Measurements from ENCODE around the gene IGSF21. TPM values are rescaled to one million over a fixed set of nuclear protein-coding genes. Genes with fewer than 3 reads are reported as not detected.

The IGSF21 gene
- total RNA-seq, 1 donor from 2014 or later = 0.89 TPM

GRCh38 chr1:18324246-18324645 lies 216.6 kb downstream of the IGSF21 start:
- DNase-seq = no peak
- intact Hi-C loops (cut with DNase I) = no loop called here
- ATAC-seq (ENCODE audit: poor library complexity) = no peak

GRCh38 chr1:18325136-18325535 lies 217.5 kb downstream of the IGSF21 start:
- ATAC-seq (ENCODE audit: poor library complexity) (no peak), DNase-seq (no peak)
- intact Hi-C loops (cut with DNase I) = no loop called here

- no peak for DNase-seq
- intact Hi-C loops (cut with DNase I) = no loop called here
- ATAC-seq (ENCODE audit: poor library complexity) = no peak
These were observed 218.8 kb downstream of the IGSF21 start for GRCh38 chr1:18326211-18326897.

- DNase-seq (no peak), ATAC-seq (ENCODE audit: poor library complexity) (no peak)
- intact Hi-C loops (cut with DNase I) = no loop called here
These were observed 220.1 kb downstream of the IGSF21 start for GRCh38 chr1:18327650-18328049.

- intact Hi-C loops (cut with DNase I) = no loop called here
These were observed 221.2 kb downstream of the IGSF21 start for GRCh38 chr1:18328803-18329202.

GRCh38 chr1:18329469-18330253 lies 222.1 kb downstream of the IGSF21 start:
- intact Hi-C loops (cut with DNase I) = no loop called here
- no peak for DNase-seq

More at GRCh38 chr1:18328803-18329202, 221.2 kb downstream of the IGSF21 start:
- ATAC-seq (ENCODE audit: poor library complexity) (no peak), DNase-seq (no peak)

GRCh38 chr1:18332576-18332975 lies 225.0 kb downstream of the IGSF21 start:
- no peak for ATAC-seq (ENCODE audit: poor library complexity)

More at GRCh38 chr1:18329469-18330253, 222.1 kb downstream of the IGSF21 start:
- no peak for ATAC-seq (ENCODE audit: poor library complexity)

GRCh38 chr1:18333220-18333619 lies 225.6 kb downstream of the IGSF21 start:
- ATAC-seq (ENCODE audit: poor library complexity) (no peak), DNase-seq (no peak)
- intact Hi-C loops (cut with DNase I) = no loop called here

More at GRCh38 chr1:18332576-18332975, 225.0 kb downstream of the IGSF21 start:
- DNase-seq = no peak
- intact Hi-C loops (cut with DNase I) = no loop called here

- intact Hi-C loops (cut with DNase I) = no loop called here
- DNase-seq (no peak), ATAC-seq (ENCODE audit: poor library complexity) (no peak)
These were observed 229.2 kb downstream of the IGSF21 start for GRCh38 chr1:18336801-18337200.

- no peak for DNase-seq
- no peak for ATAC-seq (ENCODE audit: poor library complexity)
These were observed 230.2 kb downstream of the IGSF21 start for GRCh38 chr1:18337757-18338156.

GRCh38 chr1:18339161-18339560 lies 231.6 kb downstream of the IGSF21 start:
- intact Hi-C loops (cut with DNase I) = no loop called here
- DNase-seq (no peak), ATAC-seq (ENCODE audit: poor library complexity) (no peak)

More at GRCh38 chr1:18337757-18338156, 230.2 kb downstream of the IGSF21 start:
- intact Hi-C loops (cut with DNase I) = no loop called here

- DNase-seq (no peak), ATAC-seq (ENCODE audit: poor library complexity) (no peak)
- intact Hi-C loops (cut with DNase I) = no loop called here
These were observed 232.7 kb downstream of the IGSF21 start for GRCh38 chr1:18340158-18340764.

GRCh38 chr1:18340787-18341186 lies 233.2 kb downstream of the IGSF21 start:
- ATAC-seq (ENCODE audit: poor library complexity) (no peak), DNase-seq (no peak)
- intact Hi-C loops (cut with DNase I) = no loop called here

GRCh38 chr1:18341291-18342069 lies 233.9 kb downstream of the IGSF21 start:
- DNase-seq (no peak), ATAC-seq (ENCODE audit: poor library complexity) (no peak)
- intact Hi-C loops (cut with DNase I) = no loop called here

GRCh38 chr1:18342744-18343143 lies 235.1 kb downstream of the IGSF21 start:
- DNase-seq (no peak), ATAC-seq (ENCODE audit: poor library complexity) (no peak)
- intact Hi-C loops (cut with DNase I) = no loop called here

GRCh38 chr1:18343581-18343980 lies 236.0 kb downstream of the IGSF21 start:
- DNase-seq = no peak
- intact Hi-C loops (cut with DNase I) = no loop called here
- no peak for ATAC-seq (ENCODE audit: poor library complexity)

- DNase-seq (no peak), ATAC-seq (ENCODE audit: poor library complexity) (no peak)
- intact Hi-C loops (cut with DNase I) = no loop called here
These were observed 237.2 kb downstream of the IGSF21 start for GRCh38 chr1:18344755-18345154.

GRCh38 chr1:18347559-18347958 lies 240.0 kb downstream of the IGSF21 start:
- no peak for DNase-seq
- intact Hi-C loops (cut with DNase I) = no loop called here
- no peak for ATAC-seq (ENCODE audit: poor library complexity)

- DNase-seq = no peak
- intact Hi-C loops (cut with DNase I) = no loop called here
- ATAC-seq (ENCODE audit: poor library complexity) = no peak
These were observed 240.8 kb downstream of the IGSF21 start for GRCh38 chr1:18348354-18348753.

Data from Right ventricle myocardium superior (tissue), 1 donor.